K562 (cell line): ENCODE measurements around the gene SEL1L. TPM values are rescaled to one million over a fixed set of nuclear protein-coding genes. Genes with fewer than 3 reads are reported as not detected.

Source experiments
- ETS1 ChIP-seq: conservative IDR thresholded peaks from 2 replicates; pipeline ENCODE4 v1.6.1; 2011; ENCODE audit warnings: low read depth, mild to moderate bottlenecking, low read length; ENCODE audit not compliant: control insufficient read depth
- MGA ChIP-seq: fragments of 450-650 bp; IDR thresholded peaks from 2 replicates; pipeline ENCODE4 v1.6.1; 2016; ENCODE audit warnings: mild to moderate bottlenecking, moderate library complexity
- NKRF ChIP-seq: fragments of 450-650 bp; IDR thresholded peaks from 2 replicates; pipeline ENCODE4 v1.6.1; 2016; ENCODE audit warnings: borderline replicate concordance
- OTX1 ChIP-seq: fragments of 450-650 bp; formaldehyde crosslinking; IDR thresholded peaks from 2 replicates; pipeline ENCODE4 v1.4.0; 2022; ENCODE audit warnings: mild to moderate bottlenecking
- RB1 ChIP-seq: fragments of 450-650 bp; IDR thresholded peaks from 2 replicates; pipeline ENCODE4 v1.6.1; 2017; ENCODE audit warnings: low read depth, mild to moderate bottlenecking
- SMAD1 ChIP-seq: fragments of 150-350 bp; IDR thresholded peaks from 2 replicates; pipeline ENCODE4 v1.6.1; 2014; ENCODE audit warnings: low read length, low read depth; ENCODE audit not compliant: partially characterized antibody
- TBP ChIP-seq: optimal IDR thresholded peaks from 2 replicates; pipeline ENCODE3; 2011; ENCODE audit warnings: low read depth, low read length, improper control_type of control experiment
- ZC3H4 ChIP-seq: sonication (generic); formaldehyde crosslinking; IDR thresholded peaks from 2 replicates; pipeline ENCODE4 v1.9.0; 2021; ENCODE audit warnings: missing genetic modification reagents, borderline replicate concordance
- ZNF124 ChIP-seq: sonication (generic); formaldehyde crosslinking; IDR thresholded peaks from 2 replicates; pipeline ENCODE4 v1.8.1; 2022; ENCODE audit warnings: missing genetic modification reagents
- ZNF165 ChIP-seq: fragments of 250-450 bp; sonication (Bioruptor Pico); IDR thresholded peaks from 2 replicates; pipeline ENCODE4 v1.4.0; 2020; ENCODE audit warnings: borderline replicate concordance
- ZNF282 ChIP-seq: sonication (generic); formaldehyde crosslinking; IDR thresholded peaks from 2 replicates; pipeline ENCODE4 v1.8.1; 2023; ENCODE audit warnings: missing genetic modification reagents
- ZNF584 ChIP-seq: fragments of 200-800 bp; sonication (Bioruptor generic); IDR thresholded peaks from 2 replicates; pipeline ENCODE4 v1.6.1; 2016; ENCODE audit warnings: low read depth, mild to moderate bottlenecking, missing genetic modification characterization, missing compliant biosample characterization
- ZNF766 ChIP-seq: fragments of 200-800 bp; sonication (Bioruptor generic); conservative IDR thresholded peaks from 2 replicates; pipeline ENCODE4 v1.6.1; 2016; ENCODE audit warnings: missing genetic modification characterization, missing compliant biosample characterization
- polyA plus RNA-seq, 8 experiments: library from polyadenylated mRNA; depleted of rRNA in 4 of 8; stranded (reverse) in 5 of 8; unstranded in 3 of 8; fragments of >200 nt; fragmentation: Nextera tagmentation in 2 of 8; fragmentation: Illumina TruSeq in 1 of 8; extraction: Ambion mirVana in 2 of 8; extraction: Trizol in 1 of 8; gene quantifications; 2 replicates each; pipeline versions ENCODE4 v1.2.1 to v1.2.3, GENCODE V29; 2011 to 2014; ENCODE audit warnings: inconsistent platforms in 1 of 8, missing spikeins in 1 of 8
- total RNA-seq, 7 experiments: library from RNA; depleted of rRNA in 6 of 7; stranded (reverse); fragments of >200 nt in 6 of 7; fragmentation: Illumina TruSeq in 2 of 7; extraction: Trizol in 2 of 7; gene quantifications; 2 replicates each; pipeline versions ENCODE4 v1.2.1 to v1.2.3, GENCODE V29; 2011 to 2021; ENCODE audit warnings: low replicate concordance in 1 of 7

Gene SEL1L
- total and polyA plus RNA-seq, 9 of the 15 experiments (the other 6 are each of a cell fraction or from before 2014, with no cell fraction given), result 7.7 to 21.1 (median 13.6) TPM

- TF ChIP-seq ZNF282 (CRISPR knock-in tag), result no peak
- peak; percentile 47; the same call in 1 of the 2 replicates for TF ChIP-seq RB1
- no peak for TF ChIP-seq ZNF124 (CRISPR knock-in tag)
- peak; percentile 57 for TF ChIP-seq SMAD1
- TF ChIP-seq ZC3H4 (CRISPR knock-in tag), result no peak
- peak; percentile 55 for TF ChIP-seq ETS1
- peak; percentile 17 for TF ChIP-seq TBP
- TF ChIP-seq MGA, result no peak
- peak; percentile 90 for TF ChIP-seq ZNF766 (CRISPR knock-in tag)
- TF ChIP-seq ZNF584, result no peak
- TF ChIP-seq ZNF165 (CRISPR knock-in tag), result no peak
- no peak for TF ChIP-seq OTX1 (CRISPR knock-in tag)
- TF ChIP-seq NKRF, result peak; percentile 78
These were observed at the start of gene SEL1L (continued) for GRCh38 chr14:81533536-81534343.
